ENCODE measurements around the gene LRRC49.

DNA sequence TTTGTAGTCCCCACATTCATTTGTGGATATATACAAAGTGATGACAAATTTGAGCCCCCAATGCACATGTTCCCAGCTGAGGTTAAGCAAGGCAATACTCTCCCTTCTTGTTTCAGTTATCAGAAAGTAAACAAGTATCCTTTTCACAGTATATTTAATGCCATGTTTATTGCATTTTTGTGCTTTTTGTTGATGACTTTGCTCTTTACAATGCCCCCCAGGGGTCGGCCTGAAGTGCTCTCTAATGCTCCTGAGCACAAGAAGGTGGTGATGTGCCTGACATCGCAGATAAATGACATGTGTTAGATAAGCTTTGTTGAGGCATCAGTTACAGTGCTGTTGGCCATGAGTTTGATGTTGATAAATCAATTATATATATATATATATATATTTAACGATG, 165.0 kb downstream of the LRRC49 start:
- TF ChIP-seq, protein P1, sequence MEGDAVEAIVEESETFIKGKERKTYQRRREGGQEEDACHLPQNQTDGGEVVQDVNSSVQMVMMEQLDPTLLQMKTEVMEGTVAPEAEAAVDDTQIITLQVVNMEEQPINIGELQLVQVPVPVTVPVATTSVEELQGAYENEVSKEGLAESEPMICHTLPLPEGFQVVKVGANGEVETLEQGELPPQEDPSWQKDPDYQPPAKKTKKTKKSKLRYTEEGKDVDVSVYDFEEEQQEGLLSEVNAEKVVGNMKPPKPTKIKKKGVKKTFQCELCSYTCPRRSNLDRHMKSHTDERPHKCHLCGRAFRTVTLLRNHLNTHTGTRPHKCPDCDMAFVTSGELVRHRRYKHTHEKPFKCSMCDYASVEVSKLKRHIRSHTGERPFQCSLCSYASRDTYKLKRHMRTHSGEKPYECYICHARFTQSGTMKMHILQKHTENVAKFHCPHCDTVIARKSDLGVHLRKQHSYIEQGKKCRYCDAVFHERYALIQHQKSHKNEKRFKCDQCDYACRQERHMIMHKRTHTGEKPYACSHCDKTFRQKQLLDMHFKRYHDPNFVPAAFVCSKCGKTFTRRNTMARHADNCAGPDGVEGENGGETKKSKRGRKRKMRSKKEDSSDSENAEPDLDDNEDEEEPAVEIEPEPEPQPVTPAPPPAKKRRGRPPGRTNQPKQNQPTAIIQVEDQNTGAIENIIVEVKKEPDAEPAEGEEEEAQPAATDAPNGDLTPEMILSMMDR (conservative IDR thresholded peaks at IDR 0.05; ENCODE audit: low read length), result no peak
- TF ChIP-seq EZH2phosphoT487 (IDR thresholded peaks at IDR 0.05; ENCODE audit: borderline replicate concordance, low read depth, low read length), result no peak
